Measurements from ENCODE around the gene CAPN10.
"Not testable (repeated sequence)": the region's sequence is repeated elsewhere in the genome, so short reads cannot be mapped to it uniquely, and the experiment has no call there.

The CAPN10 gene

DNA sequence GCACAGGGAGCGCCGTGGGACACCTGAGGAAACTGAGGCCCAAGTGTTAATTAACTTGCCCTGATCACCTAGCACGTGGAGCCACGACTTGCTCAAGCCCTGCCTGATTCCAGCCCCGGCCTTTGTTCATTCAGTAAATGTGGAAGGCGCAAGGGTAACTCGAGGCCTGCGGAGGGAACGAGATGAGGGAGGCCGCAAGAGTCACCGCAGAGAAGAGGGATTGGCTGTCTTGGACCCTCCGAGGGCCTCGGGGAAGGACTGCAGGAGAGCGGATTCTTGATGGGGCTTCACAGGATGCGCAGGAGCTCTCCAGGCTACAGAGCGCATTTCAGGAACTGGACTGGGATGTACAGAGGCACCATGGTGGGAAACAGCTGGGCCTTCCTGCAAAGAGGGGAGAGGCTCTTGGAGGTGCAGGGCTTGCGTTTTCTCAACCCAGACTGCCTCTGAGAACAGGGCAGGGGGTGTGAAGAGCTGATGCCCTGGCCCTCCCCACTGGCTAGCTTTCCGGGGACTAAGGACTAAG lies 28.2 kb upstream of the CAPN10 start:
- DNase-seq (ENCODE audit: low read depth) = no peak
- H3K4me3 ChIP-seq (ENCODE audit: control insufficient read depth, low read depth, low read length) = peak overlapping the region; percentile 50
- TF ChIP-seq, protein P1, sequence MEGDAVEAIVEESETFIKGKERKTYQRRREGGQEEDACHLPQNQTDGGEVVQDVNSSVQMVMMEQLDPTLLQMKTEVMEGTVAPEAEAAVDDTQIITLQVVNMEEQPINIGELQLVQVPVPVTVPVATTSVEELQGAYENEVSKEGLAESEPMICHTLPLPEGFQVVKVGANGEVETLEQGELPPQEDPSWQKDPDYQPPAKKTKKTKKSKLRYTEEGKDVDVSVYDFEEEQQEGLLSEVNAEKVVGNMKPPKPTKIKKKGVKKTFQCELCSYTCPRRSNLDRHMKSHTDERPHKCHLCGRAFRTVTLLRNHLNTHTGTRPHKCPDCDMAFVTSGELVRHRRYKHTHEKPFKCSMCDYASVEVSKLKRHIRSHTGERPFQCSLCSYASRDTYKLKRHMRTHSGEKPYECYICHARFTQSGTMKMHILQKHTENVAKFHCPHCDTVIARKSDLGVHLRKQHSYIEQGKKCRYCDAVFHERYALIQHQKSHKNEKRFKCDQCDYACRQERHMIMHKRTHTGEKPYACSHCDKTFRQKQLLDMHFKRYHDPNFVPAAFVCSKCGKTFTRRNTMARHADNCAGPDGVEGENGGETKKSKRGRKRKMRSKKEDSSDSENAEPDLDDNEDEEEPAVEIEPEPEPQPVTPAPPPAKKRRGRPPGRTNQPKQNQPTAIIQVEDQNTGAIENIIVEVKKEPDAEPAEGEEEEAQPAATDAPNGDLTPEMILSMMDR (conservative IDR thresholded peaks at IDR 0.05; ENCODE audit: control insufficient read depth, insufficient read depth, low read depth, low read length) = no peak

DNA sequence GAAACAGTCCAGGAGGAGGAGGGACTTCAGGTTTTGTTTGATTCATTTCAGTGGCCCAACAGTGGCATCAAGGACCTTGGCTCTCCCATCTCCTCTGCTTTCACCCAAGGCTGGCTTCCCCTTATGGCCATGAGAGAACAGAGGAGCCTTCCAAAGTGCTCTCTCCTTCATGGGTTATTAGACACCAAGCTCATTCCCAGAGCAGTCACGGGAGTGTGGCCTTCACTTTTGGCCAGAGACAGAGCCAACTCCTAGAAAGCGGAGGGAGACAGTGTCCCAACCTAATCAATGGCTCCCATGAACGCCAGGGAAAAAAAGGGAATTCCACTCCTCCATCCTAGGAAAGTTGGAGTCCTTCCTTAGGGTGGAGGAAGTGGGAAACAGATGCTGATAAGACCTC lies 27.2 kb upstream of the CAPN10 start:
- TF ChIP-seq, protein P1 (conservative IDR thresholded peaks at IDR 0.05; ENCODE audit: control insufficient read depth, insufficient read depth, low read depth, low read length) = no peak
- H3K4me3 ChIP-seq (ENCODE audit: control insufficient read depth, low read depth, low read length) = no peak overlapping the region
- DNase-seq (ENCODE audit: low read depth) = no peak

DNA sequence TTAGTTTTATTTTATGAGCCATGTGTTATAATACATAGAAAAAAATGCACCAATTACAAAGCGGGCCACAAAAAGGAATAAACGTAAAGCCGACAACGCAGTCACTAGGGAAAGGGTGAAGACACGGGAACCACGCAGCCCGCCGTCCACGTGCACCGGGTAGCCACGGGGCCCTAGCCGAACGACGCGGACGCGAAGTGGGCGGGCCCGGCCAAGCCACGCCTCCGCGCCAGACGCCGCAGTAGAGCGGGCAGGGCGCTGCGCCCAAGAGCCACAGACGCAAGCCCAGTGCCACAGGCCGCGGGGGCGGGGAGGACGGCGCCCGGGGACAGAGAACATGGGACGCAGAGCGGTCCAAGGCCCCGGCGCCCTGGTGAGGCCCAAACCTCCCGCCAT lies 26.5 kb upstream of the CAPN10 start, which contains the start of gene DUSP28:
Gene DUSP28 (plus strand): TSS at position 274 of the 396 bp plus-strand sequence. CDS start 328 bp downstream, outside the sequence.
- DNase-seq (ENCODE audit: low read depth) = peak; percentile 81
- TF ChIP-seq, protein P1 (conservative IDR thresholded peaks at IDR 0.05; ENCODE audit: control insufficient read depth, insufficient read depth, low read depth, low read length) = no peak
- peak within 1 kb of the TSS; percentile 59 for H3K4me3 ChIP-seq (ENCODE audit: control insufficient read depth, low read depth, low read length)

DNA sequence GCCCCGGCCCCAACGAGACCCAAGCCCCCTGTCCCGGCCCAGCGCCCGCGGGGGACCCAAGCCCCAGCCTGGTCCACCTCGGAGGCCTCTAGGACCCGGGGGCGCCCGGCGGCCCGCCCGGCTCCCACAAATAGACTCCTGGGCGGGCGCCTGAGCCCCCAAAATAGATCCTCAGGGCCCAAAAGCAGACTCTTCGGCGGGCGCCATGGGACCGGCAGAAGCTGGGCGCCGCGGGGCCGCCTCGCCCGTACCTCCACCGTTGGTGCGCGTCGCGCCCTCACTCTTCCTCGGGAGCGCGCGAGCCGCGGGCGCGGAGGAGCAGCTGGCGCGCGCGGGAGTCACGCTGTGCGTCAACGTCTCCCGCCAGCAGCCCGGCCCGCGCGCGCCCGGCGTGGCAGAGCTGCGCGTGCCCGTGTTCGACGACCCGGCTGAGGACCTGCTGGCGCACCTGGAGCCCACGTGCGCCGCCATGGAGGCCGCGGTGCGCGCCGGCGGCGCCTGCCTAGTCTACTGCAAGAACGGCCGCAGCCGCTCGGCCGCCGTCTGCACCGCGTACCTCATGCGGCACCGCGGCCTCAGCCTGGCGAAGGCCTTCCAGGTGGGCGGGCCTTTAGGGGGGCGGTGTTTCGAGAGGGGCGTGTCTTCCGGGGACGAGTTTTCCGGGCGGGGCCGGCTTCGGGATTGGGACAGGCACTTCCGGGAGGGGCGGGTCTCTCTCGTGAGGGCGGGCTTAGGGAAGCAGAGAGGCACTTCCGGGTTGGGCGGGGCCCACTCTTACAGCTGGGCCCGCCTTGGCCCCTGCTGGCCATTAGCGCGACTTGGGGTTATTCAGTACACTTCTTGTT lies 25.8 kb upstream of the CAPN10 start:
- DNase-seq (ENCODE audit: low read depth) = peak; percentile 96
- TF ChIP-seq, protein P1 (conservative IDR thresholded peaks at IDR 0.05; ENCODE audit: control insufficient read depth, insufficient read depth, low read depth, low read length) = peak; percentile 18
- peak overlapping the region; percentile 59 for H3K4me3 ChIP-seq (ENCODE audit: control insufficient read depth, low read depth, low read length)

DNA sequence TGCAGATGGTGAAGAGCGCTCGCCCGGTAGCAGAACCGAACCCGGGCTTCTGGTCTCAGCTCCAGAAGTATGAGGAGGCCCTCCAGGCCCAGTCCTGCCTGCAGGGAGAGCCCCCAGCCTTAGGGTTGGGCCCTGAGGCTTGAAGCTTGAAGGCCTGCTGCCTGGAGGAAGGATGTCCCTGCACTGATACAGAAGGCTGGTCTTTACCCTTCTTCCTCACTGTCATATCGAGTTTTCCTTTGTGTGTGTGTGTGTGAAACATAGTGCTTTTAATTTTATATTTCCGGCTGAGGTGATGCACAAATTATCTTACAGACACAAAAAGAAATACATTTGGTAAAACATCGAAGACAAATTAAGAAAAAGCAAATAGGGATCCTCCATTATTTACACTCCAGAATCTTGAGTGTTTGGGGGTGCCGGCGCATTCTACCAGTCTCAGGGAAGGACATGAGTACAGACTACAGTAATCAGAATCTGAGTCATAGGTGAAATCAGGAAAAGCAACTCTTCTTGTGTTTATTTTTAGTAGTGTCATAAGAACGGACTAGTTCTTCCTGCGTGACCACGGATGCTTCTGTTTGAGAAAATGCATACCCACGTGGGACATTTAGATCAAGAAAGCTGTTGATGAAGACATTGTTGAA lies 25.1 kb upstream of the CAPN10 start:
- H3K4me3 ChIP-seq (ENCODE audit: control insufficient read depth, low read depth, low read length) = peak overlapping the region; percentile 59
- TF ChIP-seq, protein P1 (conservative IDR thresholded peaks at IDR 0.05; ENCODE audit: control insufficient read depth, insufficient read depth, low read depth, low read length) = no peak
- DNase-seq (ENCODE audit: low read depth) = peak; percentile 85

DNA sequence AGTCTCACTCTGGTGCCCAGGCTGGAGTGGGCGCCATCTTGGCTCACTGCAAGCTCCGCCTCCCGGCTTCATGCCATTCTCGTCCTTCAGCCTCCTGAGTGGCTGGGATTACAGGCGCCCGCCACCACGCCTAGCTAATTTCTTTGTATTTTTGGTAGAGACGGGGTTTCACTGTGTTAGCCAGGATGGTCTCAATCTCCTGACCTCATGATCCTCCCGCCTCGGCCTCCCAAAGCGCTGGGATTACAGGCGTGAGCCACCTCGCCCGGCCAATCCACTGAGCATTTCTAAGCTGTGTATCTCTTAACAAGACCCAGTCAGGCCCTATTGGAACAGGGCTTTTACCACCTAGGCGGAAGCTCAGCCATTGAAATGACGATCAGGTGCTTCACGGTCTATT lies 23.3 kb upstream of the CAPN10 start:
- not testable (repeated sequence) for H3K4me3 ChIP-seq (ENCODE audit: control insufficient read depth, low read depth, low read length); DNase-seq (ENCODE audit: low read depth)

Measured in fibroblast of mammary gland (primary cell).